Testis (tissue), 3 donors: Measurements from ENCODE around the gene TFCP2L1. TPM values are rescaled to one million over a fixed set of nuclear protein-coding genes. Genes with fewer than 3 reads are reported as not detected.

Experiments
- DNase-seq: peaks from one replicate; pipeline ENCODE4 v3.0.0-alpha.2; 2019
- H3K27ac ChIP-seq, 2 donors: fragments of 200-600 bp; sonication (generic); one replicate each; pipeline ENCODE4 v1.5.1; 2019
- H3K27me3 ChIP-seq: fragments of 200-600 bp; sonication (generic); one replicate; pipeline ENCODE4 v1.5.1; 2019
- H3K36me3 ChIP-seq: fragments of 200-600 bp; sonication (generic); one replicate; pipeline ENCODE4 v1.5.1; 2017; ENCODE audit warnings: low read depth; ENCODE audit errors: missing control alignments
- H3K4me1 ChIP-seq: fragments of 200-600 bp; sonication (generic); one replicate; pipeline ENCODE4 v1.5.1; 2019
- H3K4me3 ChIP-seq, 2 donors: fragments of 200-600 bp; sonication (generic); one replicate each; pipeline ENCODE4 v1.5.1; 2017 to 2019
- H3K9me3 ChIP-seq: fragments of 200-600 bp; sonication (generic); one replicate; pipeline ENCODE4 v1.5.1; 2017
- CTCF ChIP-seq, 3 experiments: fragments of 450-650 bp in 2 of 3; fragments of 200-600 bp in 1 of 3; sonication (generic) in 1 of 3; IDR thresholded peaks; one replicate each; pipeline ENCODE4 v1.5.1; 2016 to 2019; ENCODE audit warnings: antibody characterized with exemption in 3 of 3, mild to moderate bottlenecking in 2 of 3, moderate library complexity in 1 of 3
- POLR2A ChIP-seq: fragments of 450-650 bp; IDR thresholded peaks from one replicate; pipeline ENCODE4 v1.6.1; 2017; ENCODE audit warnings: antibody characterized with exemption, mild to moderate bottlenecking, moderate library complexity
- WGBS, 2 donors: methylation state at CpG; one replicate each; pipeline ENCODE4 v1.1.5; 2018; 5-methylcytosine and 5-hydroxymethylcytosine counted together
- intact Hi-C: fragments of 100-400 bp; cut with DNase I; formaldehyde crosslinking; loops from one replicate; pipeline ENCODE4 v1.15.1; 2023; ENCODE audit warnings: low total_unique reads
- polyA plus RNA-seq: library from polyadenylated mRNA; stranded (reverse); fragments of 350-450 nt; fragmentation: Illumina TruSeq; extraction: RNeasy Lipid Tissue Mini Kit (QIAGEN cat#74804); gene quantifications from one replicate; pipeline ENCODE4 v1.2.3, GENCODE V29; 2014; ENCODE audit warnings: low read depth, low replicate concordance; ENCODE audit not compliant: insufficient read depth
- total RNA-seq, 2 donors: library from RNA; depleted of rRNA; stranded (reverse); fragments of >200 nt; gene quantifications; one replicate each; pipeline ENCODE4 v1.2.3, GENCODE V29; 2016

Gene TFCP2L1
- total and polyA plus RNA-seq, 3 donors from 2014 or later, result 2.5 to 5.1 (median 3.1) TPM

- DNase-seq, result no peak
- TF ChIP-seq POLR2A, result no peak
- TF ChIP-seq CTCF (IDR thresholded peaks at IDR 0.05), result no peak
- Histone ChIP-seq H3K27me3 (no peaks in the 10 kb centered on the region), H3K4me1 (no peaks in the 10 kb centered on the region), H3K27ac (no peak overlapping the region), H3K4me3 (no peak overlapping the region), H3K36me3 (no peaks in the 10 kb centered on the region), H3K9me3 (no peaks in the 10 kb centered on the region)
- 81 to 87% methylated on average over 9 of the region's 9 CpGs for WGBS, 2 donors
- intact Hi-C loops, result no loop called here
Measured at GRCh38 chr2:121186261-121186660, 98.7 kb downstream of the TFCP2L1 start.

- H3K9me3 ChIP-seq, result no peaks in the 10 kb centered on the region
- intact Hi-C loops, result no loop called here
- no peak for DNase-seq
- H3K36me3 ChIP-seq, result no peaks in the 10 kb centered on the region
- 30 to 50% methylated on average over 1 to 5 of the region's 5 CpGs for WGBS, 2 donors
- no peaks in the 10 kb centered on the region for H3K4me1 ChIP-seq
- H3K27me3 ChIP-seq, result no peaks in the 10 kb centered on the region
- H3K4me3 ChIP-seq, result no peak overlapping the region
- TF ChIP-seq CTCF (IDR thresholded peaks at IDR 0.05) (no peak), POLR2A (no peak)
- H3K27ac ChIP-seq, result no peak overlapping the region
Measured at GRCh38 chr2:121185571-121186074, 99.4 kb downstream of the TFCP2L1 start.

GRCh38 chr2:121185111-121185510 is 99.9 kb downstream of the TFCP2L1 start:
- no peaks in the 10 kb centered on the region for H3K36me3 ChIP-seq
- no peaks in the 10 kb centered on the region for H3K4me1 ChIP-seq
- H3K27ac ChIP-seq, result no peak overlapping the region
- peak; percentile 12 for DNase-seq
- TF ChIP-seq CTCF (IDR thresholded peaks at IDR 0.05) (no peak), POLR2A (no peak)
- 46 to 60% methylated on average over 8 to 10 of the region's 10 CpGs for WGBS, 2 donors
- intact Hi-C loops, result no loop called here
- H3K27me3 ChIP-seq, result no peaks in the 10 kb centered on the region
- no peaks in the 10 kb centered on the region for H3K9me3 ChIP-seq
- H3K4me3 ChIP-seq, result no peak overlapping the region

GRCh38 chr2:121184248-121184862 is 100.6 kb downstream of the TFCP2L1 start:
- Histone ChIP-seq H3K27me3 (no peaks in the 10 kb centered on the region), H3K4me3 (no peak overlapping the region), H3K27ac (no peak overlapping the region), H3K9me3 (no peaks in the 10 kb centered on the region), H3K4me1 (no peaks in the 10 kb centered on the region), H3K36me3 (no peaks in the 10 kb centered on the region)
- TF ChIP-seq POLR2A (no peak), CTCF (IDR thresholded peaks at IDR 0.05) (no peak)
- 80 to 82% methylated on average over 5 to 7 of the region's 7 CpGs for WGBS, 2 donors
- intact Hi-C loops, result no loop called here
- DNase-seq, result no peak

GRCh38 chr2:121182520-121182919 is 102.5 kb downstream of the TFCP2L1 start:
- H3K27ac ChIP-seq, result no peak overlapping the region
- WGBS, 2 donors, result 80 to 82% methylated on average over 4 of the region's 4 CpGs
- H3K36me3 ChIP-seq, result no peaks in the 10 kb centered on the region
- H3K9me3 ChIP-seq, result no peaks in the 10 kb centered on the region
- H3K4me3 ChIP-seq, result no peak overlapping the region
- H3K4me1 ChIP-seq, result no peaks in the 10 kb centered on the region
- intact Hi-C loops, result no loop called here
- TF ChIP-seq POLR2A (no peak), CTCF (IDR thresholded peaks at IDR 0.05) (no peak)
- DNase-seq, result no peak
- H3K27me3 ChIP-seq, result no peaks in the 10 kb centered on the region
